ENCODE data around the gene SKP2. TPM values are rescaled to one million over a fixed set of nuclear protein-coding genes. Genes with fewer than 3 reads are reported as not detected.

Gene SKP2
- total RNA-seq, 1 experiment from 2014 or later = 21.5 TPM

GRCh38 chr5:36173426-36173825, 21.5 kb downstream of the SKP2 start:
- Histone ChIP-seq H3K36me3 (ENCODE audit: control insufficient read depth, insufficient read depth, low read length) (peaks cover 19% of the 10 kb centered on the region), H3K9me3 (ENCODE audit: control insufficient read depth, insufficient read depth, low read depth, low read length) (no peaks in the 10 kb centered on the region), H3K4me1 (ENCODE audit: control insufficient read depth, insufficient read depth, low read length) (no peaks in the 10 kb centered on the region), H3K27ac (ENCODE audit: low read length) (no peak overlapping the region), H3K27me3 (ENCODE audit: control insufficient read depth, insufficient read depth, low read length) (no peaks in the 10 kb centered on the region), H3K4me3 (ENCODE audit: low read depth in 2 of 2, low read length in 2 of 2) (no peak overlapping the region)
- CTCF ChIA-PET = no interaction called here
- no peak for ATAC-seq
- BruUV-seq (replicated peaks) = no TSS peak
- intact Hi-C loops (cut with micrococcal nuclease; ENCODE audit: unreplicated experiment) = loop anchor here (10.0 kb wide), 1 partner anchor 131 kb away; the partner anchor contains the start of gene RANBP3L
- no peak for DNase-seq (ENCODE audit: low read depth, low spot score)
- in situ Hi-C loops (cut with HindIII; ENCODE audit: low pct_unique_long_range_greater_than_20kb, low sequenced_read_pairs) = no loop called here
- POLR2A ChIA-PET = no interaction called here
- no peak for TF ChIP-seq POLR2AphosphoS5 (IDR thresholded peaks at IDR 0.05; ENCODE audit: low read depth, low read length)
- TF ChIP-seq TCF7L2 (IDR thresholded peaks at IDR 0.05; ENCODE audit: low read depth, low read length) = no peak

- CTCF ChIA-PET = no interaction called here
- in situ Hi-C loops (cut with HindIII; ENCODE audit: low pct_unique_long_range_greater_than_20kb, low sequenced_read_pairs) = no loop called here
Measured at GRCh38 chr5:36174119-36174518, 22.2 kb downstream of the SKP2 start.

GRCh38 chr5:36175043-36175442, 23.1 kb downstream of the SKP2 start:
- no peak for DNase-seq (ENCODE audit: low read depth, low spot score)
- POLR2A ChIA-PET = no interaction called here
- no peak overlapping the region for H3K27ac ChIP-seq (ENCODE audit: low read length)
- no peaks in the 10 kb centered on the region for H3K4me1 ChIP-seq (ENCODE audit: control insufficient read depth, insufficient read depth, low read length)
- no peaks in the 10 kb centered on the region for H3K9me3 ChIP-seq (ENCODE audit: control insufficient read depth, insufficient read depth, low read depth, low read length)
- H3K4me3 ChIP-seq (ENCODE audit: low read depth in 2 of 2, low read length in 2 of 2) = no peak overlapping the region
- H3K36me3 ChIP-seq (ENCODE audit: control insufficient read depth, insufficient read depth, low read length) = peaks cover 19% of the 10 kb centered on the region
- in situ Hi-C loops (cut with HindIII; ENCODE audit: low pct_unique_long_range_greater_than_20kb, low sequenced_read_pairs) = no loop called here
- intact Hi-C loops (cut with micrococcal nuclease; ENCODE audit: unreplicated experiment) = loop anchor here (10.0 kb wide), 1 partner anchor 130 kb away; the partner anchor contains the start of gene RANBP3L
- TF ChIP-seq TCF7L2 (IDR thresholded peaks at IDR 0.05; ENCODE audit: low read depth, low read length) = no peak
- TF ChIP-seq POLR2AphosphoS5 (IDR thresholded peaks at IDR 0.05; ENCODE audit: low read depth, low read length) = no peak
- TF ChIP-seq REST (IDR thresholded peaks at IDR 0.05; ENCODE audit: insufficient read depth in 1 of 2, low read depth in 2 of 2, low read length in 1 of 2) = no peak
- no peak for TF ChIP-seq CTCF (IDR thresholded peaks at IDR 0.05)
- TF ChIP-seq SIN3A (IDR thresholded peaks at IDR 0.05; ENCODE audit: borderline replicate concordance, insufficient read depth, low read depth, low read length) = no peak
- CTCF ChIA-PET = no interaction called here
- BruUV-seq (replicated peaks) = no TSS peak
- no peaks in the 10 kb centered on the region for H3K27me3 ChIP-seq (ENCODE audit: control insufficient read depth, insufficient read depth, low read length)
- ATAC-seq = no peak

More at GRCh38 chr5:36174119-36174518, 22.2 kb downstream of the SKP2 start:
- no peak for ATAC-seq
- no peaks in the 10 kb centered on the region for H3K4me1 ChIP-seq (ENCODE audit: control insufficient read depth, insufficient read depth, low read length)
- intact Hi-C loops (cut with micrococcal nuclease; ENCODE audit: unreplicated experiment) = loop anchor here (10.0 kb wide), 1 partner anchor 131 kb away; the partner anchor contains the start of gene RANBP3L
- no peak for DNase-seq (ENCODE audit: low read depth, low spot score)
- peaks cover 19% of the 10 kb centered on the region for H3K36me3 ChIP-seq (ENCODE audit: control insufficient read depth, insufficient read depth, low read length)
- BruUV-seq (replicated peaks) = no TSS peak
- no peak overlapping the region for H3K27ac ChIP-seq (ENCODE audit: low read length)
- H3K4me3 ChIP-seq (ENCODE audit: low read depth in 2 of 2, low read length in 2 of 2) = no peak overlapping the region
- POLR2A ChIA-PET = no interaction called here
- no peaks in the 10 kb centered on the region for H3K27me3 ChIP-seq (ENCODE audit: control insufficient read depth, insufficient read depth, low read length)
- no peaks in the 10 kb centered on the region for H3K9me3 ChIP-seq (ENCODE audit: control insufficient read depth, insufficient read depth, low read depth, low read length)
- no peak for TF ChIP-seq SIN3A (IDR thresholded peaks at IDR 0.05; ENCODE audit: borderline replicate concordance, insufficient read depth, low read depth, low read length)
